COLO829 (cell line): Measurements from ENCODE around the gene RBFOX2.

Source experiments
- DNase-seq: peaks from one replicate; pipeline ENCODE4 v3.0.0; 2012; ENCODE audit warnings: low spot score

Gene RBFOX2

GRCh38 chr22:35896111-35896705 lies 132.4 kb downstream of the RBFOX2 start:
- no peak for DNase-seq

DNA sequence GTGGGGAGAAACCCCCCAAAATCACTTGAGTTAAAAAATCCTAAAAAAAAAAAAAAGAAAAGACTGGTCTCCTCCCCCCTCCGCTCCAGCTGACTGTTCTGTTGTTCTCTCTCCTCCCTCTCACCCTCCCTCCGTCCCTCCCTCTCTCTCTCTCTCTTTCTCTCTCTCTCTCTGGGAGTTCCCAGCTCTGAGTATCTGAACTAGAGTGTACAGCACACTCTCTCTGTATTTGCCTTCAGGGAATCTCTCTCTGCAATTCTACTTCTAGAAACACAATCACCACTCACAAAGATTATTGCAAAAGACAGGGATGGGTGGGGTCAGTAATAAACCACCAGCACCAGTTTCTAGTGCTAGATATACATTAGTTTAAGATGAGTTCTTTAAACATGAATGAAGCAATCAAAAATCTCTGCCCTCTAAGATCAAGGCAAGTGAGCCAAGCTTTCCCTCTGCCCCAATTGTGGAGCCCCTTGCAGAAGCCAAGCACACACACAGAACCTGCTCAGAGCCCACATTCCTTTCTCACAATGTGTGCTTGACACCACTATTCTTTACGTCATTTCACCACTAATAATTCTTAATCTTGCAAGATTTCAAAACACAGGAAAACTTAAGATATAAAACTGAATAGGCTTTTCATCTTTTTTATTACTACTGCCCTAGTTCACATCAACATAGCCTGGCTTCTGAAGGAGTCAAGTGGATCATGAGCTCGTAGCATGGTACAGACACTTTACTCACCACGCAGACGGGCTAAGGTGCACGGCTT lies 133.5 kb downstream of the RBFOX2 start:
- peak; percentile 86 for DNase-seq

DNA sequence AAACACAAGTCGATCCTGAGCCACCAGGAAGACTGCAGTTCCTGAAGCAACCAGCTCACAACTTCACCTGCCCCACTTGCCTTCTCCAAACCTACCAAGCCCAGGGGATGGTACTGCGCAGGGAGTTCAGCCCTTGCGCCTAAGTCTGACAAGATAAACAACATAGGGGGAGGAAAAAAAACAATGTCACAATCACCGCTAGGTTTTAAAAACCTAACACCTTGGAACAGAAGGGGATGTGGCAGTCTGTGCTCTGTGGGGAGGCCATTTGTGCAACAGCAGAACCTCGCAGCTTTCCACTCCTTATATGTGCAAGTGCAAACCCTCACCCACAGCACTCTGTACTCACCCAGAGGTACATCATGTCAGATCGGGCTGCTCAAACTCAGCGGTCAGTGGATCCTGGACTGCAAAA lies 134.2 kb downstream of the RBFOX2 start:
- DNase-seq: no peak

DNA sequence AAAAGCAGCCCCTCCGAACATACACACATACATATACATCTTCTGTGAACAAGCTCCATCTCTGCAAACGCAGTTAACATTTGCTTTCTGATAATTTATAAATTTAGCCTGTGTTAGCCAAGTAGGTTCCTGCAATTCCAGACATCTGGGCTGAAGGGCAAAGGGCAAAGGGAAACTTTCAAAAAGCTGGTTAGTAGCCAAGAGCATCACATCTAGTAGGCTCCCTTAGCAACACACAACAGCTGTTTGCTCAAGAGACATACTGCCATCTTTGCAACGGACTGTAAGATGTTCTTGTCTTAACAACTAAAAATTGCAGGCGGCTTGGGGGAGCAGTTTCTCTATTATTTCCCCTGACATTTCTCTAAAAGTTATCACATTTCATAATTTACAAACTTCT lies 134.9 kb downstream of the RBFOX2 start:
- no peak for DNase-seq

- DNase-seq: no peak
Measured at GRCh38 chr22:35892192-35892591, 136.4 kb downstream of the RBFOX2 start.

DNA sequence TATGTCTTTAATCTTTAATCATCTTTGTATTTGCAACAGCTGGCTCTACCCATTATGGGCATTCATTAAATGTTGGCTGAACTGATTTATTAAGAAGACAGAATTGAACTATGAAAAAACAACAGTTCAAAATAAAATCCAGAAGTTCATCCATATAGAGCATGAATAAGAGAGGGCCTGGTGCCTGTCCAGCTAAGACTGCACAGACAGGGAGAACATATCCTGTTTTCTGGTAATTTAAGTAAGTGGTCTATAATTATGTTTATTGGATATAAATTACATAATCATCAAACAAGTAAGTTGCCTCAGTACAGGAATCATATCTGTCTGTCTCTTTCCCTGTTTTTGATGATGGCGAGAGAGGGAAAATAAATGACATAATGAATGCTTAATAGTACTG lies 137.2 kb downstream of the RBFOX2 start:
- DNase-seq: no peak

GRCh38 chr22:35889071-35889470 lies 139.6 kb downstream of the RBFOX2 start:
- DNase-seq: no peak

DNA sequence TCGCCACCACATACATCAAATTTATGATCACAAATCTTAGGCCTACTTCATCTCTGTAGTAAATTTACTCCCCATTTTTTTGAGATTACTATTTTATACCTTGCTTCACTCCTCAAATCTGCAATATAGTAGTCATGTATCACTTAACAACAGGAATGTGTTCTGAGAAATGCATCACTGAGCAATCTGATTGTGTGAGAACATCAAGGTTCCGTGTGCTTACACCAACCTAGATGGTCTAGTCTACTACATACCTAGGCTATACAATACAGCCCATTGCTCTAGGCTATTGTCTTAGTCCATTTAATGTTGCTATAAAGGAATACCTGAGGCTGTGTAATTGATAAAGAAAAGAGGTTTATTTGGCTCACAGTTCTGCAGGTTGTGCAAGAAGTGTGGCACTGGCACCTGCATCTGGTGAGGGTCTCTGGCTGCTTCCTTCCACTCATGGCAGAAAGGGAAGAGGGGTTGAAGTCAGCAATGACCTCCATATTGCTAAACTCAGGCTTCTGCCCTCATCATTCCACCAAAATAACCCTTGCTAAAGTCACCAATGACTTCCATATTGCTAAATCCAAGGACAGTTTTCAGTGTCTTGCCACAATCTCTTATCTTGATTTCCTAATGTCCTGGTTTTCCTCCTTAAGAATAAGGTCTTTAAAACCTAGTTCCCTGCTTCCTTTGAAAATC lies 140.3 kb downstream of the RBFOX2 start:
- no peak for DNase-seq

GRCh38 chr22:35887296-35887875 lies 141.2 kb downstream of the RBFOX2 start:
- DNase-seq: no peak

- DNase-seq: no peak
Measured at GRCh38 chr22:35886309-35886708, 142.3 kb downstream of the RBFOX2 start.

DNA sequence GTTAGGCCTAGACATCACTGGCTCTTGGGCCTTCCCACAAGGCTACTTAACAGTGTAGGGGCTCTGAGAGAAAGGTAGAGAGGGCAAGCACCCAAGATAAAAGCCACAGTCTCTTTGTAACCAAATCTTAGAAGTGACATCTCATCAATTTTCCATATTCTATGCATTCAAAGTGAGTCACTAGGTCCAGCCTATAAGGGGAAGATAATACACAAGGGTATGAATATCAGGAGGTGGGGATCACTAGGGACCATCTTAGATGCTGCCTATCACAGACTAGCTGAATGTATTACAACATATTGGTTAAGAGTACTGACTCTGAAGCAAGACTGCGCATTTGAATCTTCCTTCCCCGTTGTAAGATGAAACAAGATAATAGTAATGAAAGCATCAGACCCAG lies 144.1 kb downstream of the RBFOX2 start:
- DNase-seq: no peak

DNA sequence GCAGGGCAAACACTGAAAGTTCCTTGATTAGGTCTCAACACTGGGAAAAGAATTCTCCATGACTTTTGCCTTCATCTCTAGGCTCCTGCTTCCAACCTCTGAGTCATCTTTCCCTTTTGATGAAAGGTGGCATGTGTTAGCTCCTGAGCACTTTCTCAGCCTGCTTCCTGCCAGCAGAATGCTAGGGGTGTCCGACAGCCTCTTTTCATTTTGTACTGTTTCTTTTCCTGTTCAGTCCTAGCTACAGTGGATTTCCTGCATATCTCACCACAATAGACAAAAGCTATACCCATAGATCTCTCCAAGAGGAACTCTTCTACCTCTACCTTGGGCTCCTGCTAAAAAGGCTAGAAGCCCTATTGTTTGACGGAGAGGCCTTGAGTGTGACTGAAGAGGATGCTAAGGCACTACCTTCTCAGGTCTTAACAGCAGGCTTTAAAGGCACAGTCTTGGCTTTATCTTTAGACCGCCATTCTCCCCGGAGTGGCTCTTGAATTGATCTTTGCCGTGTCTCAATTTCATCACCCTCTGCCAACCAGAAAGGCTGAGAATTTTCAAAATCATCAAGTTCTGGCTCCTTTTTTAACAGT lies 145.5 kb downstream of the RBFOX2 start:
- DNase-seq: peak; percentile 67

GRCh38 chr22:35882211-35883030 lies 146.2 kb downstream of the RBFOX2 start:
- no peak for DNase-seq

DNA sequence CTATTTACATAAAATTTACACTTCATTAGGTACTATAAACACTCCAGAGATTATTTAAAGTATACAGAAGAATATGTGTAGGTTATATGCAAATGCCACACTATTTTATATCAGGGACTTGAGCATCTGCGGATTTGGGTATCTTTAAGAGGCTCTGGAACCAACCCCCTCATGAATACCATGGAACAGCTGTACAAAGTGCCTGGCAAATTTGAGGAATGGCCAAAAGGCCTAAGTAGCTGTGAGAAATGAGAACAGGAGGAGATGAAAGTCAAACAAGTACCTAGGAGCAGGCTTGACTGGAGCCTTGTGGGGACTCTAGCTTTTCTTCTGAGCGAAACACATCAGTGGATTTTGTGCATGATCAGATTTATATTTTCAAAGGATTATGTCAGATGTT lies 149.3 kb downstream of the RBFOX2 start:
- no peak for DNase-seq

GRCh38 chr22:35873426-35873825 lies 155.2 kb downstream of the RBFOX2 start:
- DNase-seq: no peak

DNA sequence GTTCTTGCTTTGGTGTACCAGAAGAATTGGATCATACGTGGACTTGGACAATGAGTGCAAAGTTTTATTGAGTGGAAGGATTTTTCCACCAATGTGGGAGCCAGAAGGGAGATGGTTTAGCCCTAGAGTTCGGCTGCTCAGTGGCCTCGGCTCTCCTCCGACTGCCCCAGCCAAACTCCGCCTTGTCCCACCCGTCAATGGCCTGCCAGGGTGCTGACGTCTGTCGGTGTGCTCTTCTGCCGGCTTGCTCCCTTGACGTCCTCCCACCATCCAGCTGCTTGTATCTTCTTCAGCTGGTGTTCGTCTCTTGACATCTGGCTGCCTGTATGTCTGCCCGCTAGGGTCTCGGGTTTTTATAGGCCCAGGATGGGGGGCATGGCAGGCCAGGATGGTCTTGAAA lies 156.2 kb downstream of the RBFOX2 start:
- DNase-seq: no peak

GRCh38 chr22:35870517-35871293 lies 157.9 kb downstream of the RBFOX2 start:
- no peak for DNase-seq

DNA sequence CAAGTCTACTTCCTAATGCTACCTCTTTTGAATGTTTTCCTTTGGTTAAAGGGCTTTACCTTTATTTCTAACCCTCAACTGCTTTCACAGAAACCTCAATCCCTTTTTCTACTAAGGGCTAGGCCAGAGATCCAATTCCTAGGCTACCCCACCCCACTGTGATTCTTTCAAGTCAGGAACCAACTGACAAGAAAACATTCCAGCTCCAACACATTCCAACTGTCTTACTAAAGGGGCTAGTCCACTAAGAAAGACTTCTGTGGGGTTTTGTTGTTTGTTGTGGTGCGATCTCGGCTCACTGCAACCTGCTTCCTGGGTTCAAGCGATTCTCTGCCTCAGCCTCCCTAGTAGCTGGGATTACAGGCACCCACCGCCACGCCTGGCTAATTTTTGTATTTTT lies 159.7 kb downstream of the RBFOX2 start:
- DNase-seq: no peak

DNA sequence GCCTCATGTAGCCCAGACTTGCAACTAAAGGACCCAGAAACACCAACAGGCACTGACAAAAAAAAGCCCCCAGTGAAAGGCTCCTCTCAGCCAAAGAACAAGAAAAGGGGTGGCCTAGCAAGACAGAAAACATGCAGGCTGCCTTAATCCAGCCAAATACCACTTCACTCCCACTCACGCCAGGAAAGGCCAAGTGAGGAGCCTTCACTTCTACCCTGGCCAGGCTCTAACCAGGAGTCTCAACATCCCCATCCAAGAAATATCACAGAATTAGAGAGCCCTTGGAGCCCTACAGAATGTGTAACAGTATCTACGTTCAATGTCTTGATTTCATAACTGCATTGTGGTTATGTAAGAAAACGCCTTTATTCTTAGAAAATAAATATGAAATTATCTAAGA lies 162.0 kb downstream of the RBFOX2 start:
- no peak for DNase-seq

- no peak for DNase-seq
Measured at GRCh38 chr22:35864545-35865165, 164.0 kb downstream of the RBFOX2 start.
